Activated CD8-positive, alpha-beta memory T cell treated with anti-CD3 and anti-CD28 coated beads for 36 hours (primary cell): ENCODE results near the gene GPS1. TPM values are rescaled to one million over a fixed set of nuclear protein-coding genes. Genes with fewer than 3 reads are reported as not detected.

Source experiments
- CTCF ChIA-PET: fragments of 350-600 bp; sonication (Branson Sonifier 250); formaldehyde crosslinking; loops from one replicate; lab custom pipeline; 2021; ENCODE audit warnings: antibody characterized with exemption; lab: Charles Lee
- POLR2A ChIA-PET: fragments of 350-600 bp; sonication (Branson Sonifier 250); formaldehyde crosslinking; loops from one replicate; lab custom pipeline; 2021; ENCODE audit warnings: antibody characterized with exemption; lab: Charles Lee
- total RNA-seq, 2 experiments: library from RNA; stranded (reverse); gene quantifications; one replicate each; pipeline ENCODE4 v1.2.3, GENCODE V29; 2021

GPS1 gene
- total RNA-seq, 2 experiments from 2014 or later = 118 TPM

DNA sequence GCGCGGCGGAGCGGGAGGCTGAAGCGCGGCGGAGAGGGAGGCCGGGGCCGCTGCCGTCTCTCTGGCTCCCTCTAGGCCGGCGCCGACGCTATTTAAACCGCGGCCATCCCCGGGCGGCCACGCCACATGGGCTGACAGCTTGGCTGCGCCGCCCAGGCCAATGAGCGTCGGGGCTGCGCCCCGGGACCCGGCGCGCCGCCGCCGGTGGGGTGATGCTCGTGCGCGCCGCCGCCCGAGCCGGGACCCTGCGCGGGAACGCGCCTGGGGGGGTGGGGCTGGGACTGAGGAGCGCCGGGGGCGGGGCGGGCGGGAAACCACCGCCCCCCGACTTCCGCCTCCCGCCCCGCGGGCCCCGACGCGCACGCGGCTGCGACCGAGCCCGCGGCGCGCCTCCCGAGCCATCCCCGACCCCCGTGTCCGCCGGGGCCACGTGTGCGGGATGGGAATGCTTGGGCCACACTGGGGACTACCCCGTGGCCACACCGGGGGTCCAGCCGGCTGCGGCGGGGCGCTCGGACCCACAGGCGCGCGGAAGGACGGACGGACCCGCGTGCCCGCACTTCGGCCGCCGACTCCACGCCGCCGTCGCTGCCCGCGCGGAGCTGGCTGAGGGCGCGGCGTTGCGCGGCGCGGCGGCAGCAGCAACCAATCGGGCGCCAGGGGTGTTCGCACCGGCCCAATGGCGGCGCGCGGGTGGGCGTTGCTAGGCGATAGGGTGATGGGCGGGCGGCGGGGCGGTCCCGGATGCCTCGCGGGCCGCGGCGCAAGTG lies 46.7 kb downstream of the GPS1 start, which contains the start of gene FASN:
TSS of gene FASN (minus strand) at position 68 of the 770 bp plus-strand sequence. CDS start 1,791 bp downstream, outside the sequence.
- POLR2A ChIA-PET = interaction anchor here (0.6 to 1.0 kb wide), 10 partner anchors 8 to 341 kb away, joined by 3 to 8 read pairs (median 3); partner anchors contain the start of genes CENPX, DCXR and LRRC45

DNA sequence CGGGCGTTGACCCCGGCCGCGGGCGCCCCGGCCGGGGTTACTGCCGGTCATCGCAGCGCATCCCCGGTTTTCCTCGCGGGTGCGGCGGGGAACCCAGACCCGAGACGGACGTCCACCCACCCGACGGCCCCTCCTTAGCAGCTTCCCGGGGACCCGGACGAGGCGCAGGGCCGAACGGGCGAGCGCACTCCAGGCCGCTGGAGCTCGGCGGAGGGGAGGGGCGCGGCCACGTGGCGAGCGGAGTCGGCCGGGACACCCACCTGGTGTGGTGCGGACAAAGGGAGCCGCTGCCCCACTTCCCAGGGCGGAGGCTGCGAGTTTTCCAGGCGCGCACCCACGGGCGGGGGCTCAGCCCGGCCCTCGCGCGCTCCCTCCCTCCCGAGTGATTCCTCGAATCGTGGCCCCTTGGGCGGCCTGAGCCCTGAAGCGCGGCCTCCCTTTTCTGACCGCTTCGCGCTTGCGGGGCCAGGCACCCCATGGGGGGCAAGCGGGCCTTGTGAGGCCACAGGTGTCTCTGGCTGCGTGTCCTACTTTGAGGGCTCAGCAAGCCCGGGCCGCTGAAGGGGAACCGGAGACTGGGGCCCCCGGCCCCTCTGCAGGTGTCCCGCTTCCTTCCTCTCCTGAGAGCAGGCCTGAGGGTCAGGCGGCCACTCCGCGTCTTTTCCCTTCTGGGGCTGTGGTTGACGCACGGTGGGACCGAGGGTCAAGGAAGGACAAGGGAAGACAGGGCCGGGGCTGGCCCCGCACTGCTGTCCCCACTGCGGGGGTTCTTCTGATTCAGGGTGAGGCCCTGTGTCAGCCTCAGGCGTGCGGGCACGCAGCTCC lies 47.5 kb downstream of the GPS1 start:
- ChIA-PET CTCF (interaction anchor here (0.7 to 1.9 kb wide), 8 partner anchors 9 to 140 kb away, joined by 3 to 9 read pairs (median 3); no protein-coding TSS in a partner anchor), POLR2A (interaction anchor here (0.6 to 1.0 kb wide), 9 partner anchors 34 to 311 kb away, joined by 3 to 8 read pairs (median 3); partner anchors contain the start of genes CENPX, DCXR and LRRC45)

More for the DNA sequence above, 46.7 kb downstream of the GPS1 start, which contains the start of gene FASN:
- CTCF ChIA-PET = interaction anchor here (0.7 to 1.9 kb wide), 9 partner anchors 10 to 139 kb away, joined by 3 to 9 read pairs (median 3); no protein-coding TSS in a partner anchor

DNA sequence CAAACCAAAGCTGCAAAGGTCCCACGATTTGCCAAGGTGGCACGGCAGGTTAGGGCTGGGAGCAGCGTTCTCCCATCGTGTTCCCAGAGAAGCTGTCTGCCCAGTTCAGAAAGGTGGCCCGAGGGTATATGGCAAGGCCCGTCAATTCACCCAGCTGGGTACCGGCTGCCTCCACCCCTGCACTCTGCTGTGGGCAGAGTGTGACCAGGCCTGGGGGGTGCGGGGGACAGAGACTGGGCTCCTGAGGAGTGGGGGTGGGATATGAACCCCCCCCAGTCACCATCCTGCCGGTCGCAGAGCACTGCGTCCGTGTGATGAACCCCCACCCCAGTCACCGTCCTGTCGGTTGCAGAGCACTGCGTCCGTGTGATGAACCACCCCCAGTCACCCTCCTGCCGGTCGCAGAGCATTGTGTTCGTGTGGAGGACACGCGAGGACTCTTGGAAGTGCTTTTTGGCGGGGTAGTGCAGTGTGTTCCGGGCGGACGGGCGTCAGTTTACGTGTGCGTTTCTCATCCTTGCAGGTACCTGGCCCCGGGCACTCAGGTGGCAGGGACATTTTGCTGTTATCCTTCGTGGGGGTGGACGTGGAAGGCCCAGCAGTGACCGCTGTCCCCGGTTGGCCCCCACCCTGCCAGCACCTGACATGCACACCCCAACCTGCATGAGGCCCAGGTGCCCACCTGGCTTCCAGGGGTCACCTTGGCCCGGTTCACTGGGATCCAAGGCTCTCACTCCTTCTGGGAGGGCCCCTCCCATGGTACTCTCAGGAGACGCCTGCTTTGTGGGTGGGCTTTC lies 49.0 kb downstream of the GPS1 start:
- POLR2A ChIA-PET = interaction anchor here (0.7 kb wide), 1 partner anchor 63 kb away, joined by 3 read pairs; the partner anchor contains the start of gene DCXR
- CTCF ChIA-PET = interaction anchor here (1.0 kb wide), 1 partner anchor 81 kb away, joined by 3 read pairs; no protein-coding TSS in a partner anchor

DNA sequence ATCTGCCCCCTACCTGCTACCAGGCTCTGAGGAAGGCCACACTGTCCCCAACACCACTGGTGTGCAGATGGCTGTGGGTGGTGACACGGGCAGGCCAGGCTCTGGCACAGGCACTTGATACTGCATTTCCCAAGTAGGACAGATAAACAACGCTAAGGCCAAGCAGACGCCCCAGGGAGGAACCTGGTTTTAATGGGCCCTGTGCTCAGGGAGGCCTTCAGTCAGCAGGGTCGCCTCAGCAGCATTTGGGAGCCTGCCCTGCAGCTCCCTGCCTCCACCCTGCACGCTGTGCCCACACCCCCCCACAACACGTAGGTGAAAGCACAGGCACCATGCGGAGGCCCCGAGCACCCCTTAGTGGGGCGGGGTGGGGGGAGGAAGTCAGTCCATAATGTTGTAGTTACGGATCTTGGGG lies 49.6 kb downstream of the GPS1 start:
- ChIA-PET POLR2A (no interaction called here), CTCF (no interaction called here)

DNA sequence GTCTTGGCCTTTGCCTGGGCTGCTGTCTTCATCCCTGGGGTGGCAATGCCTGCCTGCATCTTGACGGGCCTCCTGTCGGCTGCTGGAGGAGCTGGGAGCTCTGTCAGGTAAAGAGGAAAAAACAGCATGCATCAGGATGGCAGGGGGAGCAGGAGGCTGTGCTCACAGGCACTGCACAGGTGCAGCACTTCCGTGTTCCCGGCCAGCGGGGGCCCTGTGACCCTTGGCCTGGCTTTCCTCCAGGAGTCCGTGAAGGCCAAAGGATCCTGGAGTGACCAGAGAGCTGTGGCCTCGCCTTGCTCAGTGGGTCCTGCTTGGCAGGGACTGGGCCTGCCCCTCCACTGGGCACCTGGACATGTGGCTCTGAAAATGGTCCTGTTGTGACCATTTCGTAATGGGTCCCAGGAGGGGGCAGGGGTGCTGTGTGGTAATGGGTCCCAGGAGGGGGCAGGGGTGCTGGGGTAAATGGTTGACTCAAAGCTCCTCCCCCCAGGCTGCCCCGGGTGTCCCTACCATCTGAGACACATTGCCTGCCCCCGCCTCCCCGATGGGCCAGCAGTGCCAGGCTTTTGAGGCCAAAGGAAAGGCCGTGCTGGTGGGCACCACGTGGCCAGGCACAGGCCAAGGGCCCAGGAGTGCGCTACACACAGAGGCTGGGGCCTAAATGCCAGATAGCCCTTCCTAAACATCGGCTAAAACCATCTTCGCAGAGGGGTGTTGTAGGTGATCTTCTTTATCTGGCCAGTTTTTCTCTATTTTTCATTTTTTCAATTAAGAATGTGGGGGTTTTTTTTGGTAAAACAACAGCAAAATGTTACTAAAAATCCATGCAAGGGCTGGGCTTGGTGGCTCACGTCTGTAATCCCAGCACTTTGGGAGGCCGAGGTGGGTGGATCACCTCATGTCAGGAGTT lies 50.3 kb downstream of the GPS1 start:
- ChIA-PET CTCF (no interaction called here), POLR2A (interaction anchor here (0.6 to 0.7 kb wide), 2 partner anchors 9 kb away, joined by 3 to 11 read pairs; no protein-coding TSS in a partner anchor)

DNA sequence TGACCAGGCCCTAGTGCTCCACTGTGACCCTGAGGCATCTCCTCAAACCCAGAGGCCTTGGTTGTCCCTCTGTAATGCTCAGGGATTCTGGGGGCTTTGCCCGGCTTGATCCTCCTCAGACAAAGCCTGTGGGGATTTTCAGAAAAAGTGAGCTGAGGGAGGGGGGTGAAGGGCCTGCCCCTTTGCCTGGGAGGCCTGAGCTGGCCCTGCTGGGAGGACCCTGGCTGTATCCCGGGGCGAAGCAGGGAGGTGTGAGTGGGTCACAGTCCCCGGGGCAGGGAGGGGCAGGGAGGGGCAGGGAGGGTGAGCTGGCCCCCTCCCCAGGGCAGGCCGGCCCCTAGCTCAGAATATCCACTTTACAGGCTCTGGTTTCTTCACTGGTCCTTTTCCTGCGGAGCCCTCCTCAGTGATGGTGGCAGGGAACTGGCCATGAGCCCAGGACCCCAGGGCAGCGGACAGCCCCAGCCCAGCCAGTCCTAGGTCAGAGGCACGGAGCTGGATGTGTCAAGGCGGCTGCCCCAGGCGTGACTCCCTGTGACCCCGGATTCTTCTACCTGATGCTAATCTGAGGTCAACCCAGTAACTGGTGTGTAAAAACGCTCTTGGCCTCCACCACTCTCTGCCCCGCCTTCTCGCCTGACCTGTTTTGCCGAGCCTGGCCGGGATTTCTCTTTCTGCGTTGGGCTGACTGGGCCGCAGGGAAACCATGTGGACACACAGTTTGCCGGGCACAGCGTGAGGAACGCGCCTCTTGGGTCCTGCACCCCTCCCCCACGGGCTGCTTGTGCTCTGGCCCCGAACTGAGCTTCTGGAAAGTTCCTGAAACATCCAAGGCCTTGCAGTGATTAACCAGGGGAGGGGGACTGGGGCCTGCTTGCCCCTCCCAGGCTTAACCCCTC lies 52.1 kb downstream of the GPS1 start:
- ChIA-PET POLR2A (no interaction called here), CTCF (interaction anchor here (0.6 to 1.5 kb wide), 2 partner anchors 18 to 26 kb away, joined by 3 to 4 read pairs; no protein-coding TSS in a partner anchor)

DNA sequence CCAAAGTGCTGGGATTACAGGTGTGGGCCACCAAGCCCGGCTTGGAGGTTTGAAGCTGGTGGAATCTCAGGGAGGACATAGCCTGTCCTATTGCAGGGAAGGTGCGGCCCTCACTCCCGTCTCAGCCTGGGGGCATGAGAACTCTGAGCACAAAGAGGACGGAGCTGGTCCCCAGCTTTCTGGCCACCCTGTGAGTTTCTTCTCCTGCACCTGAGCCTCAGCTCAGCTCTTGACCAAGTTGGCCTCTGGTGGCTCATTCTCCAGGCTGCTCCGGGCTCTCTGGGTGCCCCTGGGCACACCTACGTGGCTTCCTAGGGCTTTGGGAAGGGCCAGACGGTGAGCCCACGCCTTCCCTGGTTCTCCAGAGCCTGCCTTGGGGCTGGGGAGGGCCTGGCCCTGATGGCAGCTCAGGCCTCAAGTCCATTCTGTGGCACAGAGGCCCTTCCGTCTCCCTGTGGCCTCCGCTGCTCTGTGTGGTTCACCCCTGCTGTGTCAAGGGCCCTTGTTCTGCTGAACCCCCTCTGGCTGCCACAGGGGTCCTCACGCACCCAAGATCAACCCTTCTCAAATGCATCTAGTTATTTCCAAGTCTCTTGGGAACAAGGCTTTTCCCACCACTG lies 53.2 kb downstream of the GPS1 start:
- ChIA-PET POLR2A (interaction anchor here (0.5 to 2.2 kb wide), 2 partner anchors 26 to 67 kb away, joined by 3 to 6 read pairs; partner anchors contain the start of gene DCXR), CTCF (interaction anchor here (1.5 kb wide), 1 partner anchor 17 kb away, joined by 3 read pairs; no protein-coding TSS in a partner anchor)

DNA sequence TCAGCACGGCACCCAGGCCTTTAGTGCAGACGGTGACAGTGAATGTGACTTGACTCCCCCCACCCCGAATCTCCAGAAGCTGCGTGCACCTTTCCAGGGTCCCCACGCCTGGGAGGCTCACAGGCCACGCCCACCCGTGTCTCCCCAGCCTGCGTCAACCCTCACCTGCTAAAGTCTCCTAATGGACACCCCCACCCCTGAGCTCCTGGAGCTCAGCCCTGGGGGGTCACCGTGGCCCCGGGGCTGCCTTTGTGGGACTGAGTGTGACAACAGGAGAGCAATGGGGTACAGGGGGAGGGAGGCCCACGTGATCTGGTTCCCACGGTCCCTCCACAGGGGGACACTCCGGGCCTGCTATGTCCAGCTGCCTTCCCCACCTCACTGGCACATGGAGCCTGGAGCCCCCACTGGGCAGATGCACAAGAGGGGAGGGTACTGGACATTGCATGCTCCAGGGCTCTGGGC lies 53.8 kb downstream of the GPS1 start:
- ChIA-PET POLR2A (interaction anchor here (0.5 to 2.2 kb wide), 5 partner anchors 9 to 107 kb away, joined by 3 to 7 read pairs (median 4); partner anchors contain the start of genes CCDC57 and DCXR), CTCF (interaction anchor here (0.7 to 2.0 kb wide), 4 partner anchors 12 to 133 kb away, joined by 3 to 6 read pairs (median 3); no protein-coding TSS in a partner anchor)

DNA sequence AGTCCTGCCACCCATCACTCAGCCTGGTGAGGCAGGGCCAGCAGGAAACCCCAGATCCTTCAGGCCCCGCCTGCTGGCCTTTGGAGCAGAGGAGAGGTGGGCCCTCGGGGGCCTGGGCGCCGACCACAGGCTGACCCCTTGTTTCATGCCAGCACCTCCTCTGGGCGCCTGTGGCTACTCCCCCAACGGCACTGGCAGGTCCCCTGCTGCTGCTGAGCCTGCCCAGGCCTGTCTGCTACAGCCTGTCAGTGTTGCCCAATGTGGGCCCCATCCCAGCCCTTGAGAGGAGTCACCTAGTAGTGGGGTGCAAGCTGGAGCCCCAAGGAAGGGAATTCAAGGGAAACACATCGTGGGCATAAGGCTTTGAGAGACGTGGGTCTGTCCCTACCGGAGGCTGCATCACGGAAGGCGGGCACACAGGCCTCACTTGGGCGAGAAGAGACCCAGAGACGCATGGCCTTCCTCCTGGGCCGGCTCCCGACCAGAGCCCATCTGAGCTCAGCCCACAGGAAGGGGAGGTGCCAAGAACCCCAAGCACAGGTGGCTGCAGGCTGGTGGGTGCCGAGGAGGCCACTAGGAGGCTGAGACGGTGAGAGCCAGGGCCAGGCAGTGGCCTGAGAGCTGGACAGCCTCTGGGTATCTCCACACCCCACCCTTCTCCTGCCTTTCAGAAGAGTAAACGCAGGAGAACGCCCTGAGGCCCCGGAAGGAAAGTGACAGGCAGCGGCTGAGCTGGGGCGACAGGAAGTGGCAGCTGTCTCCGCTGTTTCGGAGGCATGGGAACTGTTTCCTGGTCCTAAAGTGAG lies 54.4 kb downstream of the GPS1 start:
- POLR2A ChIA-PET = interaction anchor here (0.7 to 2.2 kb wide), 5 partner anchors 8 to 106 kb away, joined by 3 to 7 read pairs (median 4); partner anchors contain the start of genes CCDC57, DCXR and FASN
- CTCF ChIA-PET = interaction anchor here (0.7 to 3.0 kb wide), 8 partner anchors 7 to 134 kb away, joined by 3 to 9 read pairs (median 3); partner anchors contain the start of gene FASN

DNA sequence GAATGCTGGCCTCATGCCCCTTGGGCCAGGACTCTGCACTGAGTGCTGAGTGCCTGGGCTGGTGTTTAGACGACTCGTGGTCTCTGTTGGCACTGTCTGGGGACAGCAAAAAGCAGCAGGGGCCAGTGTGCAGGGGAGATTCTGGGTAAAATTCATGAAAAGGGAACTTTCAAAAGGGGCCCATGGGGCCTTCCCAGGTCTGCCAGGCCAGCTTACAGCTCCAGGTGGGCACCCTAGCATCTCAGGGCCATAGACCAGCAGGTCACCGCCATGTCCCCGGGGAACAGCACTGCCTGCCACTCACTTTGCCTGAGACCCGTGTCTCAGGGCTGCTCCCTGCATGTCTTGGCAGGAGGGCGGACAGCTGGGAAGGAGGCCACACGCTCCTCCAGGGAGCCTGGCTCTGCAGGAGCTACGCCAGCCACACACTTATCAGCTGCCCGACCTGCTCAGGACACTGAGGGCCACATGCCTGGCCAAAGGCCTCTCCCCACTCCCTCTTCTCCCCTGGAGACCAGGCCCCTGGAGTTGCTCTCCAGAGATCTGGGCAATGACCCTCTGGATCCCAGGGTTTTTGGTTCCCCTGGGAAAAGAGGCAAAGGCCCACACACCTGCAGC lies 55.1 kb downstream of the GPS1 start:
- CTCF ChIA-PET = interaction anchor here (0.7 to 3.0 kb wide), 6 partner anchors 8 to 76 kb away, joined by 3 to 9 read pairs (median 4); partner anchors contain the start of gene FASN
- POLR2A ChIA-PET = interaction anchor here (0.9 to 2.2 kb wide), 4 partner anchors 9 to 69 kb away, joined by 3 to 7 read pairs (median 5); partner anchors contain the start of genes DCXR and FASN
